BLaER1 treated with 17β-estradiol and CSF1 and Interleukin-3, amounts not matched to agents 10 nM and 100 nM (cell line): ENCODE measurements around the gene SMAD3.

Source experiments
- H3K27ac ChIP-seq, 11 experiments: shearing (Covaris generic); formaldehyde crosslinking; 2 replicates each; pipeline ENCODE4 v1.8.1; 2022
- H3K27me3 ChIP-seq, 11 experiments: shearing (Covaris generic); formaldehyde crosslinking; 2 replicates each; pipeline ENCODE4 v1.8.1; 2022
- H3K36me3 ChIP-seq, 11 experiments: shearing (Covaris generic); formaldehyde crosslinking; 2 replicates each; pipeline ENCODE4 v1.8.1; 2022
- H3K4me1 ChIP-seq, 10 experiments: shearing (Covaris generic); formaldehyde crosslinking; 2 replicates each; pipeline ENCODE4 v1.8.1; 2022
- H3K4me2 ChIP-seq, 11 experiments: shearing (Covaris generic); formaldehyde crosslinking; 2 replicates each; pipeline ENCODE4 v1.8.1; 2022
- H3K4me3 ChIP-seq, 10 experiments: shearing (Covaris generic); formaldehyde crosslinking; 2 replicates each; pipeline ENCODE4 v1.8.1; 2022
- H3K9ac ChIP-seq, 11 experiments: shearing (Covaris generic); formaldehyde crosslinking; 2 replicates each; pipeline ENCODE4 v1.8.1; 2022
- H3K9me3 ChIP-seq, 11 experiments: shearing (Covaris generic); formaldehyde crosslinking; replicated peaks in 1 of 11; 2 replicates each; pipeline ENCODE4 v1.8.1; 2022
- H4K20me1 ChIP-seq, 11 experiments: shearing (Covaris generic); formaldehyde crosslinking; 2 replicates each; pipeline ENCODE4 v1.8.1; 2022
- Cebpa-rat ChIP-seq, 11 experiments: shearing (Covaris generic); IDR thresholded peaks; 2 replicates each; pipeline ENCODE4 v1.8.1; 2022

SMAD3 gene

DNA sequence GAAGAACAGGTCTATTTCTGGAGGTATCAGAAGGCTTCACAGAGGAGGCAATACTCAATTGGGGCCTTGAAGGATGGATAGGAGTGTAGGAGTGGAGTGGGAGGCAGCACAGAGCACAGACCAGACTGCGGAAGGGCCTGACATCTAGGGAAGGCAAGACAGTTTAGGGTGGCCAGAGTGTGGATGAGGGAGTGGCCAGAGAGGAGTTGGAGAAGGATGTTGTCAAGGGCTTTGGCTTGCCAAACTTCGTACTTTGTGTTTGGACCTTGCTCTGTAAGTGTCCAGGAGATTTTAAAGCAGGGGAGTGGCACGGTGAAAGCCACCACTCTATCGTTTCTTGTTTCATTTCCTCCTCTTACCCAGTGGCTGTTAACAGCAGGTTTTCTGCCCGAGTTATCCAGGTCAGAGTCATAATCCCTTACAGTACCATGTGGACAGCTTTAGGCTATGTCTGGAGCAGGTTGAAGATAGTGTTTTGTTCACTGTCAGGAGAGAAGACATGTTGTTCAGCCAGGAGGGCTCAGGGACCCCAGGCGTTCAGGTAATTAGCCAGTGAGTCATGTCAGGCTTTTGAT is 12.3 kb downstream of the SMAD3 start:
- H3K4me2 ChIP-seq = peak overlapping the region; percentile 83 to 98 (median 93)
- TF ChIP-seq Cebpa-rat (IDR thresholded peaks at IDR 0.05) = no peak

GRCh38 chr15:67079361-67079760 is 14.0 kb downstream of the SMAD3 start:
- Histone ChIP-seq H3K4me2 (peak overlapping the region; percentile 83 to 98 (median 93)), H3K27me3 (no peaks in the 10 kb centered on the region), H3K9me3 (no peaks in the 10 kb centered on the region), H3K4me1 (peaks cover 99 to 100% (median 100%) of the 10 kb centered on the region in 10 experiments), H3K36me3 (peaks cover 15 to 80% (median 68%) of the 10 kb centered on the region in 11 experiments; a peak in 21 of 22 replicates), H3K27ac (peak overlapping the region in 10 of 11 experiments; percentile 70 to 92 (median 82); a peak in 17 of 22 replicates), H4K20me1 (peaks cover 60 to 98% (median 82%) of the 10 kb centered on the region in 11 experiments), H3K9ac (peak overlapping the region in 10 of 11 experiments; percentile 14 to 80 (median 62); a peak in 11 of 22 replicates), H3K4me3 (0 out of 20 replicates have a peak overlapping the region, but pooled peaks of 2 of the 10 experiments have one; percentile 41 to 46)
- TF ChIP-seq Cebpa-rat (IDR thresholded peaks at IDR 0.05) = no peak

More for the DNA sequence above, 12.3 kb downstream of the SMAD3 start:
- H3K27me3 ChIP-seq = no peaks in the 10 kb centered on the region
- no peaks in the 10 kb centered on the region for H3K9me3 ChIP-seq
- H3K4me1 ChIP-seq = peaks cover 99 to 100% (median 100%) of the 10 kb centered on the region in 10 experiments
- peak overlapping the region in 10 of 11 experiments; percentile 27 to 93 (median 88); a peak in 19 of 22 replicates for H3K27ac ChIP-seq
- H3K9ac ChIP-seq = peak overlapping the region; percentile 20 to 63 (median 40); a peak in 15 of 22 replicates
- H4K20me1 ChIP-seq = peaks cover 44 to 98% (median 66%) of the 10 kb centered on the region in 11 experiments
- peaks cover 15 to 88% (median 76%) of the 10 kb centered on the region in 11 experiments; a peak in 21 of 22 replicates for H3K36me3 ChIP-seq
- H3K4me3 ChIP-seq = peak overlapping the region in 3 of 10 experiments; percentile 1 to 30 (median 19); a peak in 4 of 20 replicates

GRCh38 chr15:67080118-67080899 is 14.9 kb downstream of the SMAD3 start:
- Histone ChIP-seq H3K4me2 (peak overlapping the region; percentile 83 to 98 (median 93)), H3K36me3 (peaks cover 15 to 80% (median 70%) of the 10 kb centered on the region in 11 experiments; a peak in 21 of 22 replicates), H3K9ac (peak overlapping the region; percentile 49 to 80 (median 67); a peak in 21 of 22 replicates), H4K20me1 (peaks cover 70 to 100% (median 91%) of the 10 kb centered on the region in 11 experiments), H3K27ac (peak overlapping the region; percentile 56 to 92 (median 81); a peak in 21 of 22 replicates), H3K27me3 (no peaks in the 10 kb centered on the region), H3K9me3 (no peaks in the 10 kb centered on the region), H3K4me3 (peak overlapping the region; percentile 10 to 50 (median 40); a peak in 19 of 20 replicates), H3K4me1 (peaks cover 99 to 100% (median 100%) of the 10 kb centered on the region in 10 experiments)
- no peak for TF ChIP-seq Cebpa-rat (IDR thresholded peaks at IDR 0.05)

DNA sequence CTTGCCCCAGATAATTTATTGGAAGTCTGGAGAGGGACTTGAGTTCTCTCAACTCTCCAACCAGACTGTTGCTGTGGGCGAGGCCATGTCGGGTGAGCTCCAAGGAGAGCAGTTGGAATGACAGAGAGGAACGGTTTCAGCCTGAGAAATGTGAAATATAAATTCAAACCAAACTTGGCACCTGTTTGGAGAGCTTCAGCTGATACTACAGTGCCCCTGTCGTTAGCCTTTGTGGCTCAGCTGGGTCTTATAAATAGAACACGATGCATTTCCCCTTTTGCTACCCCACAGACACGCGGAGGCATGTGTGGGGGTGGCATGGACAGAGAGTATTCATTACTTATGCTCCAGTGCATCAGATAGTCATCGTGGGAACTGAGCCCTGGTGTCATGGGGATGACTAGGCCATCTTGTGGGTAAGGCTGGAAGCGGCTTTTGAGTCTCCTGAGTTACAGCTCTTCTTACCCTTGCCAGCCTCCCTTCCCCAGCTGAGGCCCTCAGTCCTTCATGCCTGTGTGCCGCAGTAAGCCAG is 15.6 kb downstream of the SMAD3 start:
- Histone ChIP-seq H3K9ac (peak overlapping the region; percentile 49 to 80 (median 67); a peak in 21 of 22 replicates), H3K4me3 (peak overlapping the region; percentile 10 to 50 (median 40); a peak in 18 of 20 replicates), H3K4me1 (peaks cover 99 to 100% (median 100%) of the 10 kb centered on the region in 10 experiments), H3K27ac (peak overlapping the region; percentile 56 to 92 (median 81); a peak in 21 of 22 replicates), H3K27me3 (no peaks in the 10 kb centered on the region), H3K36me3 (peaks cover 15 to 76% (median 64%) of the 10 kb centered on the region in 11 experiments; a peak in 21 of 22 replicates), H3K9me3 (no peaks in the 10 kb centered on the region), H3K4me2 (peak overlapping the region; percentile 83 to 98 (median 93)), H4K20me1 (peaks cover 76 to 100% (median 97%) of the 10 kb centered on the region in 11 experiments)
- TF ChIP-seq Cebpa-rat (IDR thresholded peaks at IDR 0.05) = no peak

- Histone ChIP-seq H3K27ac (peak overlapping the region in 10 of 11 experiments; percentile 60 to 92 (median 82); a peak in 17 of 22 replicates), H3K9me3 (no peaks in the 10 kb centered on the region), H3K4me1 (peaks cover 99 to 100% (median 100%) of the 10 kb centered on the region in 10 experiments), H3K36me3 (peaks cover 11 to 75% (median 63%) of the 10 kb centered on the region in 11 experiments; a peak in 21 of 22 replicates), H3K4me2 (peak overlapping the region; percentile 83 to 98 (median 93)), H3K27me3 (no peaks in the 10 kb centered on the region), H4K20me1 (peaks cover 87 to 100% (median 99%) of the 10 kb centered on the region in 11 experiments), H3K9ac (peak overlapping the region; percentile 49 to 80 (median 67); a peak in 17 of 22 replicates), H3K4me3 (peak overlapping the region in 5 of 10 experiments; percentile 8 to 35 (median 17); a peak in 3 of 20 replicates)
- 0 out of 22 replicates have a peak, but pooled peaks of 1 of the 11 experiments have one; percentile 17 for TF ChIP-seq Cebpa-rat (IDR thresholded peaks at IDR 0.05)
Measured at GRCh38 chr15:67082007-67082536, 16.7 kb downstream of the SMAD3 start.

DNA sequence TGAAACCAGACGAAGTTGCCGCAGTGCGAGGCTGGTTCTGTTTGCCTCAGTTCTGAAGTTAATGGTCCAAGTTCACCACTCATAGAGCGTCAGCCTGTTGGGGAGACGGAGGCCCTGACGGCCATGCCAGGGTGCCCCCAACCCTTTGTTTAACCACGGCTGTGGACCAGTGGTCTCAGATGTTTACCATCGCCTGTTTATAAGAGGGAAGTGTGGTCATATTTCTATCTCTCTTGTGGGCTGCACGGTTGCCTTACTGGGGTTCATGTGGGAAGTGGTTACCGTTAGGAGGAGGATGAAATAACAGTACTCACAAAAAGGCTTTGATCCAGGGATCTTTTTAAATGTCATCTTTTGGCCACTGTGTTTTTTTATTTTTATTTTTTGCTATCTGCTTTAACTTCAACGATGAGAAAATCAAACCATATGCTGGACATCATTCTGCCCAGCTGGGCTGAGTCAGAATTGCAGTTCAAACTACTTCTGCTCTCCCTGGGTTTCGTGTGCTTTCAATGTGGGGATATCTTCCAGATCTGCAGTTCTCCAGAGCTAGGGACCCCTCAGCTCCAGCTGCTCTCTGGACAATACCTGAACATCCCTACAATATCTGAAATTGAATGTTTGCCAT is 17.8 kb downstream of the SMAD3 start:
- Histone ChIP-seq H3K9me3 (no peaks in the 10 kb centered on the region), H3K4me2 (peak overlapping the region; percentile 83 to 98 (median 93)), H3K9ac (peak overlapping the region; percentile 49 to 80 (median 67); a peak in 21 of 22 replicates), H3K27ac (peak overlapping the region; percentile 28 to 92 (median 78); a peak in 21 of 22 replicates), H3K4me1 (peaks cover 99 to 100% (median 100%) of the 10 kb centered on the region in 10 experiments), H3K36me3 (peaks cover 12 to 75% (median 66%) of the 10 kb centered on the region in 11 experiments; a peak in 21 of 22 replicates), H3K4me3 (peak overlapping the region in 9 of 10 experiments; percentile 7 to 44 (median 27); a peak in 17 of 20 replicates), H3K27me3 (no peaks in the 10 kb centered on the region), H4K20me1 (peaks cover 90 to 100% (median 99%) of the 10 kb centered on the region in 11 experiments)
- TF ChIP-seq Cebpa-rat (IDR thresholded peaks at IDR 0.05) = no peak

- Histone ChIP-seq H3K4me1 (peaks cover 99 to 100% (median 100%) of the 10 kb centered on the region in 10 experiments), H3K9ac (peak overlapping the region; percentile 9 to 71 (median 61); a peak in 21 of 22 replicates), H3K36me3 (peaks cover 8 to 73% (median 60%) of the 10 kb centered on the region in 11 experiments; a peak in 20 of 22 replicates), H3K4me2 (peak overlapping the region; percentile 83 to 98 (median 93)), H3K27me3 (no peaks in the 10 kb centered on the region), H4K20me1 (peaks cover 93 to 100% (median 99%) of the 10 kb centered on the region in 11 experiments), H3K9me3 (no peaks in the 10 kb centered on the region), H3K4me3 (peak overlapping the region in 9 of 10 experiments; percentile 4 to 47 (median 27); a peak in 14 of 20 replicates), H3K27ac (peak overlapping the region; percentile 29 to 92 (median 78); a peak in 21 of 22 replicates)
- TF ChIP-seq Cebpa-rat (IDR thresholded peaks at IDR 0.05) = no peak
Measured at GRCh38 chr15:67084561-67084960, 19.2 kb downstream of the SMAD3 start.
